NCI-H748 (cell line): ENCODE results near the gene RND1.

Source experiments
- DNase-seq: peaks from one replicate; lab custom pipeline; 2025; ENCODE audit not compliant: unreplicated experiment; lab: John Stamatoyannopoulos, UW

RND1 gene

DNA sequence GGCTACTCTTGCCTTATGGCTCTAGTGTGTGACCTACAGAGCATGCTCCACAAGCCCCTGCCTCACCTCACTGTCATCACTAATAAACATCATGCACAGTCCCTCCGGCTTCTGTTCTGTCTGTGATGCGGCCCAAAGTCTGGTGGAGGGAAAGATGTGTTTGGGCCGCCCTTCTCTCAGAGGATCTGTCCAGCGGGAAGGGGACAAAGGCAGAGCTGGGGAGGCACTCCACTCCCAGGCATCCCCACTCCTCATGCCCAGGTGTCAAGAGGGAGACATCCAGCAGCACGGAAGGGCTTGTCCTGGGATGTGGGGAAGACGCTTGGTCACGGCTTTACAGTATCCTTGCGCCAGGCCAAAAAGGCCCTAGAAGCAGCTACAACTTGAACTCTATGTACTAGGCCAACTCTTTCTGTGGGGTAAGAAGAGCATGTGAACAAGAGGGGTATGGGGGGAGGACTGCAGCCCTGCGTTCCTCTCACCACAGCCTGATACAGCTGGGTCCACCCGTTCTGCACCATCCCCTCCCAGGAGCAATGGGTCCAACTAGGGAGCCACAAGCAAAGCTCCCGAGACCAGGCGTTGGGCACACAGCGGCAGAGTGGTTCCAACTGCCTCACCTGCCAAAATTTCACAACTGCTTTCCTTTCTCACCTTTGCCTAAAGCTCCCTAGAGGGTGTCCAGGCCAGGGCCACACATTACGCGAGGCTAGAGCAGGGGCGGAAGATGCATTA lies 36.7 kb downstream of the RND1 start:
- no peak for DNase-seq

DNA sequence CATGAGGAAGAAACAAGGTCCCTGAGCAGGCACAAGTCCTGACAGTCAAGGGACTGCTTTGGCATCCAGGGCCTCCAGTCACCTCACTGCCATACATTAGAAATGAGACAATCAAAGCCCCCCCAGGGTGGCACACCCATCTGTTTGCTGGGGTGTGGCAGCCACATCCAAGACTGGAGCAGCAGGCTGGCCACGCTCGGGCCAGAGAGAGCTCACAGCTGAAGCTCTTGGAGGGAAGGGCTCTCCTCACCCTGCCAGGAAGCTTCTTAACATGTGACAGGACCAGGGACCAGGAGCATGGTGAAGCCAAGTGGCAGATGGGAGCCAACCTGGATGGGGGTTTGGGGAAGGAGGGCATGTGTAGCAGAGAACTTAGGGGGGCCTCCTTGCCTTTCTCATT lies 37.4 kb downstream of the RND1 start:
- DNase-seq = no peak

DNA sequence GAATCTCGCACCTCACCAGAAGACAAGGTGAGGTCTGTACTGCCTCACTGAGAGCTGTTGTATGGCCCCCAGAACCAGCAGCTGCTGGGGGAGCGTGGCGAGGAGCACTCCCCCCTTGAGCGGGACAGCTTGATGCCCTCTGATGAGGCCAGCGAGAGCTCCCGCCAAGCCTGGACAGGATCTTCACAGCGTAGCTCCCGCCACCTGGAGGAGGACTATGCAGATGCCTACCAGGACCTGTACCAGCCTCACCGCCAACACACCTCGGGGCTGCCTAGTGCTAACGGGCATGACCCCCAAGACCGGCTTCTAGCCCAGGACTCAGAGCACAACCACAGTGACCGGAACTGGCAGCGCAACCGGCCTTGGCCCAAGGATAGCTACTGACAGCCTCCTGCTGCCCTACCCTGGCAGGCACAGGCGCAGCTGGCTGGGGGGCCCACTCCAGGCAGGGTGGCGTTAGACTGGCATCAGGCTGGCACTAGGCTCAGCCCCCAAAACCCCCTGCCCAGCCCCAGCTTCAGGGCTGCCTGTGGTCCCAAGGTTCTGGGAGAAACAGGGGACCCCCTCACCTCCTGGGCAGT lies 38.1 kb downstream of the RND1 start:
- DNase-seq = no peak

DNA sequence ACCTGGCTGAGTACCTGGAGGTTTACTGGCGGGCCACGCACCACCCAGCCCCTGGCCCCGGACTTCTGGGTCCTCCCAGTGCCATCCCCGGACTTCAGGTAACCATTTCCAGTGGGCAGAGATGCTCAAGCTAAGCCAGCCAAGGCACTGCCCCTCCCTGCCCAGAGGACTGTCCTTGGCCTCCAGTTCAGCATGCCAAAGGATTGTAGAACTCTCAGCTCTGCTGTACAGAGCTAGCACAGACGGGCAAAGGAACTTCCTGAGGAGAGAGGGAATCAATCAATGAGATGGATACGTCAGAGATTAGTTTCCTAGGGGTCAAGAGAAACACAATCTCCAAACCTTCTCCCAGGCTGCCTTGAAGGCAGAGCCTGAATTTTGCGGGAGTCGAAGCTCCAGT lies 38.6 kb downstream of the RND1 start:
- no peak for DNase-seq

DNA sequence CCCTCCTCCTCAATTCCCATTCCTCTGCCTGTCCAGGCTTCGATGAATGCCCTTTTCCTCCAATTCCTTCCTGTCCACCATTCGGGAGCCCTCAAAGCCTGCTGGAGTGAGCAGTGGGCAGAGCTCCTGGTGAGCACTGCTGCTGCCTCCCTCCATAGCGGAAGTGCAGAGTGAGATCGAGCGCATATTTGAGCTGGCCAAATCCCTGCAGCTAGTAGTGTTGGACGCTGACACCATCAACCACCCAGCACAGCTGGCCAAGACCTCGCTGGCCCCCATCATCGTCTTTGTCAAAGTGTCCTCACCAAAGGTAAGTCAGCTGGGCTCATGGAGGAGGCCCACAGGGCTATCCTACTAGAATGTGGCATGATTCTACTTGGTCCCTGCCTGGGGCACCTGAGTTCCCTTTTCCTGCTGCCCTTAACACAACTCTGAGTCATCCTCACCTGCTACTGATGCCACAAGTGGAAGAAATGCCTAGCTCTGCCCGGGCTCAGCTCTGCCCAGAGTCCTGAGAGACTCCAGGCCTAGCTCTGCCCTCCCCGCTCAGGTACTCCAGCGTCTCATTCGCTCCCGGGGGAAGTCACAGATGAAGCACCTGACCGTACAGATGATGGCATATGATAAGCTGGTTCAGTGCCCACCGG lies 39.3 kb downstream of the RND1 start:
- DNase-seq = no peak

DNA sequence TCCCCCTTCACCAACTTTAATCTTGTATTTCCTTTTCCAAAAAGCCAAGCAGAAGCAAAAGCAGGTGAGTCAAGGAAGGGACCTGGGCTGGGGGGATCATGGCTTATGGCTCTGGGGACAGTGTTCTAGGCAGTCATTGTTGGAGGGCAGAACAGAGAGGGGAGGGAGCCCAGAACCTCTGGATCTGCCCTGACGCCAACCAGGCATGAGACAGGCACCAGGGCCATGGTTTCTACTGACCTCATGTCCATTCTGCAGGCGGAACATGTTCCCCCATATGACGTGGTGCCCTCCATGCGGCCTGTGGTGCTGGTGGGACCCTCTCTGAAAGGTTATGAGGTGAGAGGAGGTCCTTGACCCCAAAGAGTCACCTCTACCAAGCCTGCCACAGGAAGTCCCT lies 40.8 kb downstream of the RND1 start:
- DNase-seq = no peak

DNA sequence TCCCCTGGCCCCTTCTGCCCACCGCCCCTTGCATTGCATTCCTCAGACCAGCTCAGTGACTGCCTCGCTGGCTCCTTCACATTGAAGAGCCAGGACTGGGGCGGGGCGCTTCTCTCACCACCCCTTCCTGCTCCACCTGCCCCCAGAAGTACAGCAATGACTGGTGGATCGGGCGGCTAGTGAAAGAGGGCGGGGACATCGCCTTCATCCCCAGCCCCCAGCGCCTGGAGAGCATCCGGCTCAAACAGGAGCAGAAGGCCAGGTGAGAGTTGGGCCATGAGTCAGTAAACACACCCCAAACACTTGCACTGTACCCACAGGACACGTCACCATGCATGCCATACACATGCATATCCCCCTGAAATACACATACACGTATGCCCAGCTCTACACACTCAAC lies 41.6 kb downstream of the RND1 start:
- peak; percentile 19 for DNase-seq

DNA sequence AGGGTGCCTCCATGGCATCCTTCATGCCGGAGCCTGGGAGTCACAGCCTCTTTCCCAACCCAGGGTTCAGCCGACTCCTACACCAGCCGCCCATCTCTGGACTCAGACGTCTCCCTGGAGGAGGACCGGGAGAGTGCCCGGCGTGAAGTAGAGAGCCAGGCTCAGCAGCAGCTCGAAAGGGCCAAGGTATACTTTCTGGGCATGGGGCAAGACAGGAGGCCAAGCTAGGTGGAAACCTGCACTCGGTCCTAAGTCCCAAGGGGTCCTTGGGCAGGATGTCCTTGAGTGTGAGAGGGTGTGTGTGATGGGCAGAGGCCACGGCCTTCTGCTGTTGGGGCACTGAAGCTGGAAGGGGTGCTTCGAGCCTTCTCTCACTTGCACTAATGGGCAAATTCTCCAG lies 42.4 kb downstream of the RND1 start:
- no peak for DNase-seq

DNA sequence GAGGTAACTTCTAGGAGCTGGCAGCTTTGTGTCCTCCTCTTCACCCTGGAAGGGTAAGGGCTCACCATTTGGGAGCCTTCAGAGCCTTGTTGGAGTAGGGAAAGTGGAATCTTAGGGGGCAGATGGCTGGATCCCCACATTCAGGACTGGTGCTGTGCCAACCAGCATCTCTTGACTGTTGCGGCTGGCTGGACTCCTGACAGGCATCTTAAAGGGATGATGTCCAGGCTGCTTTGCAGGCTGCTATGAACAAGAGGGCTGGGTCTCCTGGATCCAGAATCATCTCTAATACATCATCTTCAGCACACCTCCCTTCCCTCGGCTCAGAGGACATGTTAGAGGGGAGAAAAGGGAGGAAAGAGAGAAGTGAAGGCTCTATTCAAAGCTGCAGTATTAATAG lies 43.0 kb downstream of the RND1 start:
- no peak for DNase-seq

DNA sequence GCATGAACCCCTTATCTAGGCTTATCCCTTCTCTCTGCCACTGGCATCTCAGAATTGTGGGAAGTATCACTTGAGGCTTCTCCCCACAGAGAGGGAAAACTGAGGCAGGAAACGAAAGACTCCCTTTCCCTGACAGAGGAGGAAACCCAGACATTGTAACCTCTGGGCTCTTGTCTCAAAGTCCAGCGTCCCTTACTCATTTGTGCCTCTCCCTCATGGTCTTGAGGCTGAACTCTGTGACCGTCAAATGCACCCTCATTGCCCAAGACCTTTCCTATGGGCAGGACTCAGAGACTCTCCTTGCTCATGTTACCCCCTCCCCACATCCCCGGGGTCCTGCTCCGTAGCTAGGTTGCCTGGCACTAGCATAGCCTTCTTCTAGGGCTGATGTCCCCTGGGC lies 43.5 kb downstream of the RND1 start:
- DNase-seq = no peak

DNA sequence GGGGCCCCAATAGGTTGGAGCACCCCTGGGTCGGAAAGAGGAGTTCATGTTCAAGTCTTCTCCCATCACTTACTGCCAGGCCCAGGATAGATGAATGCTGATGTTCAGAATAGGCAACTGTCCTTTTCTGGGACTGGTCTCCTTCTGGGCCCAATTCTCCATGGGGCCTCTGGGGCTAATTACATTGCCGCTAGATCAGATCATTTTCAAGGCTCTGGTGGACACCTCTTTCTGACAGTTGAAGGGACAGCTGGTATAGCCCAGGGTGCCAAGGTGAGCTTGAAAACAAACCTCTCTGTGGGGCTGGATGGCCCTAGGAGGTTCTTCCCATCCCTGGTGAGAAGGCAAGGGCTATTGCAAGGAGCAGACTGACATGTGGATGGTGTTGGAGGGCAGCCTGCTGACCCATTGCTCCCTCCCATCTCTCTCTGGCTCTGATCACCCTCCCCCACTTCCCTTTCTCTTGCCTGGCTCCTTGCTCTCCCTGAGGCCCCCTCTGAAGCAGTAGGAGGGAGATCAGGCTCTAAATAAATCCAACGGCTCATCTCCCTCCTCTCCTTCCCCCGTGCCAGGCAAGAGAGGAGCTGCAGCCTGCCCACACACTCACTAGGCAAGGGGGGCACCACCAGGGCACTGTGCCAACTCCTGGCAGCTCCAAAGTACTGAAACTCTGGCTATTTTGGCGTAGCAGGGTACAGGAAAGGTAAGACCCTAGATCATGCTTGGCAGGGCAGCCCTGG lies 45.5 kb downstream of the RND1 start:
- no peak for DNase-seq

DNA sequence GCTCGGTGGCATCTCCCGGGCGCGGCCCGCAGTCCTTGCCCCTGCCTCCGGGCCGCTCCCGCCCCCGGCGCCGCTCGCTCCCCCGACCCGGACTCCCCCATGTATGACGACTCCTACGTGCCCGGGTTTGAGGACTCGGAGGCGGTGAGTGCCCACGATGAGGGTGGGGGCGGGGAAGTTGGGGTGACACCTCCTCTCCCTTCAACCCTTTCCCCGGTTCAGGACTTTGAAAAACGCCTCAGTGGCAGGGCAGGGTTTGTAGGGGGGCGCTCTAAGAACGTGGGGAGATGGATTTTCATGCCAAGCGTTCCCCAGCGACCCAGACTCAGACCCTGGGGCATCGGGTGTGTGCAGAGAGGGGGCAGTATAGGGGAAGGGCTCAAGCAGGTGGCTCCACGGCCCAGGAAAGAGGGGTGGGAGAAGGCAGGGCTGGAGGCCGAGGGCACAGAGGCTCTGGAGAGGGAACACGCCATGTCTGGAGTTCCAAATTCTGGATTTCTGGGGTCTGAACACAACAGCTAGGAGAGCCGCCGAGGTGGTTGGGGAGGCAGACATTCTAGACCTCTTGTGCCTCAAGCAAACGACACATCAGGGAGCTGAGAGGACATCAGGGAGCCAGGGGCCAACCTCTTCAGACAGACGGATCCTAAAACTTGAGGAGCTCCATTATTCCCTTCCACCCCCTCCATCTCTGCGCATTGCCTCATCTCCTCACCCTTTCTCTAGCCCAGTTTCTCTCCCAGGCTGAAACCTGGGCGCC lies 46.7 kb downstream of the RND1 start:
- peak; percentile 59 for DNase-seq

DNA sequence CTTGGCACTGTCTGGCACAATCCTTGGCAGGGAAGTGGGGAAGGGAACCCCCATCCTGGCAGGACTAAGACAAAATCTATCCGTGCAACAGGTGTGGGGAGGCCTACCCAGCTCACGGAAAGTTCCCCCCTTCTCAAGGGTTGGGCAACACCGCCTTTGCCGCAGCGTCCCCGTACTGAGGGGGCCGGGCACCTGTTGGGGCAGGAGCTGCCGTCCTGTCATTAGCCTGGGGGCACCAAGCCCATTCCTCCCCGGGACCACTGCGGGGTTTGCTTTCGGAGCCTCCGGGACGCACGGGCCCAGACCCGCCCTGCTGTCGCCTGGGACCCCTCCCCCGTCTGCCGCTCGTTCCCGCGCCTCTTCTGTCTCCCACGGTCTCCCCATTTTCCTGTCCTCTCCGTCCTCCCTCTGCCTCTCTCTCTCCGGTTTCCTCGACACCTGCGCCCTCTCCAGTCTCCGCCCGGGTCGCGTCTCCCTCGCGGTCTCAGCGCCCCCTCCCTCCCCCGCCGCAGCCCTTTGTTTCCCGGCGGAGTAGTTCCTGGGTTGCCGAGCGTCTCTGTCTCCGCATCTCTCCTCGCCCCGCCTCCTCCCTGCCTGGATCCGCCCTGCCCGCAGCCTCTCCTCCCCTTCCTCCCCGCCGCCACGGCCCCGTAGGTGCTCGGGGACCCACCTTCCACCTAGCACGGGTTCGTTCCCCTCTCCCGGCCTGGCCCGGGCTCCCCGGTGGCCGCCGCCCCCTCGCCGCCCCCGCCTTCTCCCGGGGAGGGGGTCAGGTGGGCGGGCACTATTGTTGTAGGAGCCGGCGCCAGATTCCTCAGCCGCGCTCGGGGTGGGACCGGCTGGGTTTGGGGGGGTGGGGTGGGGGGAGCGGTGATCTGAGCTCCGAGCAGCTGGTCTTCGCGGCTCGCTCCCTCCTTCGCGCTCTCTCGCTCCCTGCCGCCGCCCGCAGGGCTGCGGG lies 47.5 kb downstream of the RND1 start, which contains the start of gene CACNB3:
CACNB3 (plus strand) TSS at position 624 of the 958 bp plus-strand sequence. CDS start 434 bp downstream, outside the sequence.
- DNase-seq = peak; percentile 87

DNA sequence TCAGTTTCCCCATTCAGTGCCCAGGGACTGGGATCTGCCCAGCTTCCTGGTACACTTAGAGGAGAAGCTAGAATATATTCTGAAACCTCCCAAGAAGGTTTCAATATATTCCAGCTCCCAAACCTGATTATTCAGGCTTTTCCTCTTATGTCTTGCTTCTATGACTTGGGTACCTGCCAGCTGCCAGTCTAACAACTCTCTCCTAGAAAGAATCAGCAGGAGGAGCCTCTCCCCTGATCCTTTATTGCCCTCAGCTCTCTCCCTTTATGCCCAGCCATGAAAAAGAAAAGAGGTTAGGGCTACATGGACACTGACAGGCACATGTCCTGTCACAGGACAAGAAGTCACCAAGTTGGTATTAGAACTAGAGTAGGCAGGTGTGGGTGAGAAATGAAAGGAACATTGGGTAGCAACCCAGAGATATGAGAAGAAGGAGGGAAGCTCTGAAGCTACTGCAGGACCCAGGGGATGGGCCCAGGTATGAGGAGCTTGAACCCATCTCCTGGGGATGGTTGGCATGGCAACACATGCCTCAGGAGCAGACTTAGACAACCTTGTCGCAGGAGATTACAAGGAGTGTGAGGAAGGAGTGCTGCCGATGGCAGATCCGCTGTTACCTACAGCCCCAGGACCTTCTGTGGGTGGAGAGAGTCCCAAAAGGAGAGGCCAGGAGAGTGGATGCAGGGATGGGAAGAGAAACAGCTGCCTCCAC lies 49.4 kb downstream of the RND1 start:
- no peak for DNase-seq

DNA sequence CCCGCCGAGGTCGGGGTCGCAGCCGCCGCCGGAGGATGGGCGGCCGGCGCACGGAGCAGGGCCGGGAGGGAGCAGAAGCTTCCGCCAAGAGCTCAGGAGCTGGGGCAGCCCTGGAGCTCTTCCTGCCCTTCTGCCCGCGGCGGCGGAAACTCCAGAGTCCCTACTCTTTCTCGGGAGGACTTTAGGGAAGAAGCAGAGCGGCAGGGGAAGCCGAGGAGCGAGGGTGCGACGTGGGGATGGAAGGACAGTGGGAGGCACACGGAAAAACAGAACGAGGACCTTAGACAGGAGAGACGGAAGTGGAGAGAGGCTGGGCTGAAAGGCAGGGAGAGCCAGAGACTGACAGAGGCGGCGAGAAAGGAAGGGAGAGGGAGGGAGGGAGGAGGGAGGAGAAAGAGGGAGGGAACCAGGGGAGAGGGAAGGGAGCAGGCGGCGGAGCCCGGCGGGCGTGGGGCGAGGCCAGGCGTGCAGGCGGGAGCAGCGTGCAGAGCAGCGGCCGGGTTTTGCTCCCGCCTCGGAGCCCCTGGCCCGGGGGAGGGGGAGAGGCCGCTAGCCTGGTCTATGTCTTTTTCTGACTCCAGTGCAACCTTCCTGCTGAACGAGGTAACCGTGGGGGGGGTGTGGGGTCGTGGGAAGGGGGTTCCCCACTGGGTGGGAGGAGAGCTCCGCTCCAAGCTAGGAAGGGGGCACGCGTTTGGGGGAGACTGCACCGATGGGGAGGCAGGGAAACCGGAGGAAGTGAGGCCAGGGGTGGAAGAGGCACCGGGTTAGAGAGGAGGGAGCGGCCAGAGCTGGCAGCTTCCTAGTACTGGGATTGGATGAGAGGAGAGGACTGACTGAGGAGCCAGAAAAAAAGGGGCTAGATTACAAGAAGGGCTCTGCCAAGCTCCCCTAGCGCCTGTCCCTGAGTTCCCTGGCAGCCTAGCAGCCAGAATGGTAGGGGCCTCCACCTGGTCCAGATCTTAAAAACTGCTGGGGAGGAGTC lies 50.3 kb downstream of the RND1 start:
- peak; percentile 86 for DNase-seq

DNA sequence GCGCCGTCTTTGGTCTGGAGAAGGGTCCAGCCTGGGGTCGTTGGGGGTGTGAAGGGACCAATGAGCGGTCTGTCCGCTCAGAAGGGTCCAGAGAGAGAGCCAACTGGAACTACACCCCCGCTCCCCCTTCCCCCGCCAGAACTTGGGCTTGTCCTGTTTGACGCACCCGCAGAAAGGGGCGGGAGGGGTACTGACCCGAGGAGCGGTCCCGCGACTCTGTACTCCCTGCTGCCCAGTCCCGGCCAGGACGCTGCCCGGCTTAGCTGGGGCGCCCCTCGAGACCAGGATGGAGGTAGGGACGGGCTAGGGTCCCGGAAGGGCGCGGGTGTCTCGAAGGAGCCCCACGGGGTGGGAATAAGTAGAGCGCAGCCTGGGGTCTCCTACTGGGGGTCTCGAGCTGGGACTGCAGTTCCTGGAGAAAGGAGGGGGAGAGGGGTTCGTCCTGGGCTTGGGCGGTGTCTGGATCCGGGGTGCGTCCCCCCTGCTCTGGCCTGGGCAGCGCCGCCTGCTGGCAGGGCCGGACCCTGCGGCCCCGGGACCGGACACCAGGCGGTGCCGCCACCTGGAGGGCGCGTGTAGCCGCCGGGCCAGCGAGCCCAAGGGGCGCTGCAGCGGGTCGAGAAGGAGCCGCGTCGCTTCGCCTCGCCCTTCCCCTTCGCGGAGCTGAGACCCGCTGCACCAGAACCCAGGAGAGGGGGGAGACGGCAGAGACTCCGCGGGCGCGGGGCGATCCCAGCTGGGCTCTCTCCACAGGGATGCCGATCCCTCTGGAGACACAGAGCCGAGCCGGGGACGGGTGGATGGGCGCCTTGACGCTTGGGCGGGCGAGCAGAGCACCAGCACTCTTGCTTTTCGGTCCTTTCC lies 51.2 kb downstream of the RND1 start:
- peak; percentile 79 for DNase-seq
